Erythroblast (primary cell): Measurements from ENCODE around the gene MAGI1.

Source experiments
- GATA1 ChIP-seq: IDR thresholded peaks from 2 replicates; pipeline ENCODE4 v1.6.1; 2011; ENCODE audit warnings: low read depth, mild to moderate bottlenecking, control low read depth, low read length, moderate library complexity
- POLR2A ChIP-seq: IDR thresholded peaks from 2 replicates; pipeline ENCODE4 v1.6.1; 2011; ENCODE audit warnings: mild to moderate bottlenecking, low read length

- TF ChIP-seq GATA1: no peak
- TF ChIP-seq POLR2A: no peak
Observed at GRCh38 chr3:66038384-66038725, 363 bp downstream of the MAGI1 start.
